Liver (tissue), 9 donors: ENCODE measurements around the gene KCTD16. TPM values are rescaled to one million over a fixed set of nuclear protein-coding genes. Genes with fewer than 3 reads are reported as not detected.

Experiments used
- DNase-seq: peaks from one replicate; pipeline ENCODE4 v3.0.0-alpha.2; 2017; ENCODE audit warnings: low spot score
- H3K27ac ChIP-seq, 2 donors: one replicate each; pipeline ENCODE4 v1.7.0; 2013; ENCODE audit warnings: inconsistent platforms in 2 of 2, low read length in 2 of 2, control low read depth in 1 of 2, low read depth in 1 of 2, mild to moderate bottlenecking in 1 of 2
- H3K27me3 ChIP-seq, 4 donors: one replicate each; pipeline versions ENCODE4 v1.6.1 to v1.7.0; 2013; ENCODE audit warnings: low read length in 3 of 4, inconsistent platforms in 1 of 4, mild to moderate bottlenecking in 1 of 4, moderate library complexity in 1 of 4; ENCODE audit not compliant: control insufficient read depth in 4 of 4, insufficient read depth in 4 of 4
- H3K36me3 ChIP-seq, 4 donors: one replicate each; pipeline versions ENCODE4 v1.6.1 to v1.7.0; 2013; ENCODE audit warnings: low read length in 3 of 4, mild to moderate bottlenecking in 3 of 4, low read depth in 1 of 4, moderate library complexity in 1 of 4; ENCODE audit not compliant: control insufficient read depth in 4 of 4, insufficient read depth in 3 of 4
- H3K4me1 ChIP-seq, 4 donors: one replicate each; pipeline versions ENCODE4 v1.6.1 to v1.7.0; 2013; ENCODE audit warnings: low read length in 3 of 4, mild to moderate bottlenecking in 3 of 4, moderate library complexity in 1 of 4; ENCODE audit not compliant: control insufficient read depth in 4 of 4, insufficient read depth in 4 of 4
- H3K4me3 ChIP-seq, 3 donors: one replicate each; pipeline versions ENCODE4 v1.6.1 to v1.7.0; 2013; ENCODE audit warnings: low read length in 3 of 3, control low read depth in 1 of 3, low read depth in 1 of 3, mild to moderate bottlenecking in 1 of 3
- H3K9ac ChIP-seq, 2 donors: one replicate each; pipeline ENCODE4 v1.7.0; 2013; ENCODE audit warnings: low read length in 2 of 2, mild to moderate bottlenecking in 2 of 2, moderate library complexity in 2 of 2, control low read depth in 1 of 2, low read depth in 1 of 2
- H3K9me3 ChIP-seq, 4 donors: one replicate each; pipeline versions ENCODE4 v1.6.1 to v1.7.0; 2013; ENCODE audit warnings: low read length in 3 of 4; ENCODE audit not compliant: control insufficient read depth in 4 of 4
- CTCF ChIP-seq: fragments of 150-350 bp; IDR thresholded peaks from 2 replicates; pipeline ENCODE4 v1.5.1; 2017; ENCODE audit warnings: improper control_type of control experiment, low read depth, low read length; ENCODE audit not compliant: missing input control
- EGR1 ChIP-seq, 2 donors: IDR thresholded peaks; 2 replicates each; pipeline ENCODE4 v1.6.1; 2016 to 2018; ENCODE audit warnings: antibody characterized with exemption in 2 of 2, low read depth in 2 of 2
- FOXA1 ChIP-seq: IDR thresholded peaks from 2 replicates; pipeline ENCODE4 v1.6.1; 2016; ENCODE audit warnings: antibody characterized with exemption
- FOXA2 ChIP-seq: IDR thresholded peaks from 2 replicates; pipeline ENCODE4 v1.6.1; 2016; ENCODE audit warnings: antibody characterized with exemption
- GABPA ChIP-seq, 2 donors: IDR thresholded peaks in 1 of 2; conservative IDR thresholded peaks in 1 of 2; 2 replicates each; pipeline ENCODE4 v1.6.1; 2016; ENCODE audit warnings: antibody characterized with exemption in 2 of 2, mild to moderate bottlenecking in 1 of 2, moderate library complexity in 1 of 2
- HNF4A ChIP-seq, 2 donors: conservative IDR thresholded peaks; 2 replicates each; pipeline ENCODE4 v1.6.1; 2016; ENCODE audit warnings: antibody characterized with exemption in 2 of 2, mild to moderate bottlenecking in 2 of 2
- HNF4G ChIP-seq: IDR thresholded peaks from 2 replicates; pipeline ENCODE4 v1.6.1; 2016; ENCODE audit warnings: antibody characterized with exemption
- JUND ChIP-seq, 2 donors: IDR thresholded peaks; 2 replicates each; pipeline ENCODE4 v1.6.1; 2016; ENCODE audit warnings: antibody characterized with exemption in 2 of 2
- MAX ChIP-seq: IDR thresholded peaks from 2 replicates; pipeline ENCODE4 v1.6.1; 2016; ENCODE audit warnings: antibody characterized with exemption
- NR2F2 ChIP-seq: IDR thresholded peaks from 2 replicates; pipeline ENCODE4 v1.6.1; 2016; ENCODE audit warnings: antibody characterized with exemption
- RAD21 ChIP-seq, 2 donors: IDR thresholded peaks; 2 replicates each; pipeline ENCODE4 v1.6.1; 2016; ENCODE audit warnings: antibody characterized with exemption in 2 of 2, mild to moderate bottlenecking in 2 of 2
- SP1 ChIP-seq: IDR thresholded peaks from 2 replicates; pipeline ENCODE4 v1.6.1; 2018; ENCODE audit warnings: antibody characterized with exemption, mild to moderate bottlenecking
- TAF1 ChIP-seq: conservative IDR thresholded peaks from 2 replicates; pipeline ENCODE4 v1.6.1; 2016; ENCODE audit warnings: antibody characterized with exemption, mild to moderate bottlenecking
- YY1 ChIP-seq: IDR thresholded peaks from 2 replicates; pipeline ENCODE4 v1.6.1; 2016; ENCODE audit warnings: antibody characterized with exemption, mild to moderate bottlenecking
- WGBS: extraction: QIAGEN DNeasy Blood & Tissue Kit; methylation state at CpG from one replicate; pipeline ENCODE4 v1.1.7; 2013; 5-methylcytosine and 5-hydroxymethylcytosine counted together
- polyA plus RNA-seq, 2 donors: library from polyadenylated mRNA; stranded (reverse) in 1 of 2; unstranded in 1 of 2; fragments of 200-250 nt in 1 of 2; fragments of >200 nt in 1 of 2; fragmentation: Nextera tagmentation in 1 of 2; extraction: Ambion mirVana in 1 of 2; gene quantifications; one replicate each; pipeline versions ENCODE4 v1.2.1 to v1.2.3, GENCODE V29; 2013 to 2015
- total RNA-seq, 2 donors: library from RNA; depleted of rRNA; stranded (reverse); fragments of >200 nt; gene quantifications; one replicate each; pipeline ENCODE4 v1.2.3, GENCODE V29; 2014
- TF ChIP-seq, protein P1 (sequence below): IDR thresholded peaks from 2 replicates; pipeline ENCODE4 v1.6.1; 2016; ENCODE audit warnings: antibody characterized with exemption, mild to moderate bottlenecking
- TF ChIP-seq, protein P2 (sequence below): IDR thresholded peaks from 2 replicates; pipeline ENCODE4 v1.6.1; 2016; ENCODE audit warnings: antibody characterized with exemption
- TF ChIP-seq, protein P3 (sequence below): IDR thresholded peaks from 2 replicates; pipeline ENCODE4 v1.6.1; 2016; ENCODE audit warnings: antibody characterized with exemption
- donor health status: healthy.
- donor health status: healthy.
- donor health status: healthy.
- donor health status: healthy.
- donor health status: healthy.

Gene KCTD16
- total and polyA plus RNA-seq, 4 donors, result under 0.01 to 0.05 (median 0.01) TPM; not detected in 1

GRCh38 chr5:144141585-144141984 is 29.1 kb upstream of the KCTD16 start:
- Histone ChIP-seq H3K27ac (no peak overlapping the region), H3K4me1 (no peaks in the 10 kb centered on the region), H3K4me3 (no peak overlapping the region), H3K9me3 (no peaks in the 10 kb centered on the region), H3K27me3 (no peaks in the 10 kb centered on the region), H3K36me3 (no peaks in the 10 kb centered on the region), H3K9ac (no peak overlapping the region)
- 94% methylated on average over 2 of the region's 2 CpGs for WGBS
- TF ChIP-seq MAX (no peak), CTCF (no peak), FOXA2 (no peak), EGR1 (IDR thresholded peaks at IDR 0.05; ENCODE audit: low read depth in 2 of 2) (no peak), RAD21 (IDR thresholded peaks at IDR 0.05) (no peak), YY1 (no peak), TAF1 (no peak), JUND (IDR thresholded peaks at IDR 0.05) (no peak)
- TF ChIP-seq, protein P1, sequence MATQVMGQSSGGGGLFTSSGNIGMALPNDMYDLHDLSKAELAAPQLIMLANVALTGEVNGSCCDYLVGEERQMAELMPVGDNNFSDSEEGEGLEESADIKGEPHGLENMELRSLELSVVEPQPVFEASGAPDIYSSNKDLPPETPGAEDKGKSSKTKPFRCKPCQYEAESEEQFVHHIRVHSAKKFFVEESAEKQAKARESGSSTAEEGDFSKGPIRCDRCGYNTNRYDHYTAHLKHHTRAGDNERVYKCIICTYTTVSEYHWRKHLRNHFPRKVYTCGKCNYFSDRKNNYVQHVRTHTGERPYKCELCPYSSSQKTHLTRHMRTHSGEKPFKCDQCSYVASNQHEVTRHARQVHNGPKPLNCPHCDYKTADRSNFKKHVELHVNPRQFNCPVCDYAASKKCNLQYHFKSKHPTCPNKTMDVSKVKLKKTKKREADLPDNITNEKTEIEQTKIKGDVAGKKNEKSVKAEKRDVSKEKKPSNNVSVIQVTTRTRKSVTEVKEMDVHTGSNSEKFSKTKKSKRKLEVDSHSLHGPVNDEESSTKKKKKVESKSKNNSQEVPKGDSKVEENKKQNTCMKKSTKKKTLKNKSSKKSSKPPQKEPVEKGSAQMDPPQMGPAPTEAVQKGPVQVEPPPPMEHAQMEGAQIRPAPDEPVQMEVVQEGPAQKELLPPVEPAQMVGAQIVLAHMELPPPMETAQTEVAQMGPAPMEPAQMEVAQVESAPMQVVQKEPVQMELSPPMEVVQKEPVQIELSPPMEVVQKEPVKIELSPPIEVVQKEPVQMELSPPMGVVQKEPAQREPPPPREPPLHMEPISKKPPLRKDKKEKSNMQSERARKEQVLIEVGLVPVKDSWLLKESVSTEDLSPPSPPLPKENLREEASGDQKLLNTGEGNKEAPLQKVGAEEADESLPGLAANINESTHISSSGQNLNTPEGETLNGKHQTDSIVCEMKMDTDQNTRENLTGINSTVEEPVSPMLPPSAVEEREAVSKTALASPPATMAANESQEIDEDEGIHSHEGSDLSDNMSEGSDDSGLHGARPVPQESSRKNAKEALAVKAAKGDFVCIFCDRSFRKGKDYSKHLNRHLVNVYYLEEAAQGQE, result no peak
- TF ChIP-seq, protein P2, sequence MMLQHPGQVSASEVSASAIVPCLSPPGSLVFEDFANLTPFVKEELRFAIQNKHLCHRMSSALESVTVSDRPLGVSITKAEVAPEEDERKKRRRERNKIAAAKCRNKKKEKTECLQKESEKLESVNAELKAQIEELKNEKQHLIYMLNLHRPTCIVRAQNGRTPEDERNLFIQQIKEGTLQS, result no peak
- DNase-seq, result no peak

GRCh38 chr5:144142139-144142823 is 28.4 kb upstream of the KCTD16 start:
- no peak overlapping the region for H3K27ac ChIP-seq
- no peak overlapping the region for H3K4me3 ChIP-seq
- no peak for TF ChIP-seq HNF4G
- TF ChIP-seq GABPA (IDR thresholded peaks at IDR 0.05 in 1 of 2, conservative IDR thresholded peaks at IDR 0.05 in 1 of 2), result no peak
- peak; percentile 42 for TF ChIP-seq CTCF
- TF ChIP-seq NR2F2, result no peak
- no peak for TF ChIP-seq YY1
- TF ChIP-seq, protein P3, sequence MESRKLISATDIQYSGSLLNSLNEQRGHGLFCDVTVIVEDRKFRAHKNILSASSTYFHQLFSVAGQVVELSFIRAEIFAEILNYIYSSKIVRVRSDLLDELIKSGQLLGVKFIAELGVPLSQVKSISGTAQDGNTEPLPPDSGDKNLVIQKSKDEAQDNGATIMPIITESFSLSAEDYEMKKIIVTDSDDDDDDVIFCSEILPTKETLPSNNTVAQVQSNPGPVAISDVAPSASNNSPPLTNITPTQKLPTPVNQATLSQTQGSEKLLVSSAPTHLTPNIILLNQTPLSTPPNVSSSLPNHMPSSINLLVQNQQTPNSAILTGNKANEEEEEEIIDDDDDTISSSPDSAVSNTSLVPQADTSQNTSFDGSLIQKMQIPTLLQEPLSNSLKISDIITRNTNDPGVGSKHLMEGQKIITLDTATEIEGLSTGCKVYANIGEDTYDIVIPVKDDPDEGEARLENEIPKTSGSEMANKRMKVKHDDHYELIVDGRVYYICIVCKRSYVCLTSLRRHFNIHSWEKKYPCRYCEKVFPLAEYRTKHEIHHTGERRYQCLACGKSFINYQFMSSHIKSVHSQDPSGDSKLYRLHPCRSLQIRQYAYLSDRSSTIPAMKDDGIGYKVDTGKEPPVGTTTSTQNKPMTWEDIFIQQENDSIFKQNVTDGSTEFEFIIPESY, result no peak
- TF ChIP-seq MAX, result no peak
- TF ChIP-seq FOXA1, result no peak
- TF ChIP-seq, protein P2, result no peak
- TF ChIP-seq HNF4A (conservative IDR thresholded peaks at IDR 0.05), result no peak
- no peak for TF ChIP-seq EGR1 (IDR thresholded peaks at IDR 0.05; ENCODE audit: low read depth in 2 of 2)
- peak; percentile 67 to 72 for TF ChIP-seq RAD21 (IDR thresholded peaks at IDR 0.05)
- no peak for TF ChIP-seq JUND (IDR thresholded peaks at IDR 0.05)
- no peak for TF ChIP-seq SP1
- DNase-seq, result no peak
- 10% methylated on average over 2 of the region's 2 CpGs for WGBS
- H3K36me3 ChIP-seq, result no peaks in the 10 kb centered on the region
- H3K4me1 ChIP-seq, result no peaks in the 10 kb centered on the region
- H3K9me3 ChIP-seq, result no peaks in the 10 kb centered on the region
- H3K9ac ChIP-seq, result no peak overlapping the region
- no peaks in the 10 kb centered on the region for H3K27me3 ChIP-seq
